HCT116 (cell line): Measurements from ENCODE around the gene ADM5. TPM values are rescaled to one million over a fixed set of nuclear protein-coding genes. Genes with fewer than 3 reads are reported as not detected.
A peak's percentile ranks its signal among the peaks of the same experiment; 100 is the strongest.

ENCODE experiments used
- ATAC-seq: fragments of 200-7000 bp; cut with Tn5 transposase; 2 replicates; pipeline ENCODE4 v1.9.1; 2020; ENCODE audit warnings: mild to moderate bottlenecking, moderate library complexity
- BruUV-seq: library from RNA; stranded (reverse); fragments of 400-500 nt; replicated peaks from 2 replicates; lab custom pipeline; 2021; lab: Mats Ljungman, UMichigan
- CTCF ChIA-PET: fragments of 300-600 bp; sonication (Branson Sonifier 250); formaldehyde crosslinking; loops from one replicate; lab custom pipeline; 2021; ENCODE audit warnings: antibody characterized with exemption; lab: Charles Lee
- POLR2A ChIA-PET: fragments of 300-600, 350-600 bp; sonication (Branson Sonifier 250); formaldehyde crosslinking; loops from one replicate; lab custom pipeline; 2021; ENCODE audit warnings: antibody characterized with exemption; lab: Charles Lee
- RAD21 ChIA-PET, 2 experiments: fragments of 300-600 bp; sonication (Branson Sonifier 250); formaldehyde crosslinking; loops; one replicate each; lab custom pipeline; 2023; ENCODE audit warnings: low total read pairs in 2 of 2; ENCODE audit not compliant: uncharacterized antibody in 2 of 2, unreplicated experiment in 2 of 2, low non-redundant PET in 1 of 2; lab: Charles Lee
- DNase-seq: peaks from one replicate; pipeline ENCODE4 v3.0.0-alpha.2; 2010; ENCODE audit warnings: low read depth, low spot score
- H2AFZ ChIP-seq: fragments of 200-600 bp; shearing (Covaris generic), sonication (generic); 2 replicates; pipeline ENCODE4 v1.6.1; 2017; ENCODE audit warnings: low read depth, mixed run types, mixed read lengths, antibody characterized with exemption, low read length; ENCODE audit not compliant: poor library complexity, severe bottlenecking
- H3K27ac ChIP-seq: 2 replicates; pipeline ENCODE4 v1.5.1; 2012; ENCODE audit warnings: low read depth, low read length
- H3K27me3 ChIP-seq: fragments of 200-600 bp; sonication (generic); 2 replicates; pipeline ENCODE4 v1.6.1; 2016; ENCODE audit warnings: mixed run types, low read length, mixed read lengths; ENCODE audit not compliant: insufficient read depth
- H3K36me3 ChIP-seq, 2 experiments: fragments of 200-500 bp in 1 of 2; fragments of 200-600 bp in 1 of 2; sonication (Bioruptor generic) in 1 of 2; sonication (generic) in 1 of 2; 2 replicates each; pipeline versions ENCODE4 v1.5.1 to v1.6.1; 2014 to 2016; ENCODE audit warnings: low read length in 2 of 2, inconsistent platforms in 1 of 2, mixed read lengths in 1 of 2, mixed run types in 1 of 2; ENCODE audit not compliant: insufficient read depth in 2 of 2, control insufficient read depth in 1 of 2
- H3K4me1 ChIP-seq, 2 experiments: fragments of 200-600 bp in 1 of 2; sonication (generic) in 1 of 2; 2 replicates each; pipeline versions ENCODE4 v1.5.1 to v1.6.1; 2012 to 2017; ENCODE audit warnings: low read length in 2 of 2, inconsistent platforms in 1 of 2, mild to moderate bottlenecking in 1 of 2, mixed read lengths in 1 of 2, mixed run types in 1 of 2, moderate library complexity in 1 of 2; ENCODE audit not compliant: insufficient read depth in 2 of 2, control insufficient read depth in 1 of 2
- H3K4me2 ChIP-seq: fragments of 200-600 bp; sonication (generic); 2 replicates; pipeline ENCODE4 v1.6.1; 2017; ENCODE audit warnings: mixed run types, low read length, mixed read lengths
- H3K4me3 ChIP-seq, 2 experiments: fragments of 200-600 bp in 1 of 2; sonication (generic) in 1 of 2; replicated peaks in 1 of 2; 2 replicates each; pipeline ENCODE4 v1.5.1; 2011 to 2016; ENCODE audit warnings: low read length in 2 of 2, control low read depth in 1 of 2, low read depth in 1 of 2, mild to moderate bottlenecking in 1 of 2, mixed read lengths in 1 of 2, mixed run types in 1 of 2
- H3K79me2 ChIP-seq: fragments of 200-600 bp; sonication (generic); 2 replicates; pipeline ENCODE4 v1.6.1; 2017; ENCODE audit warnings: mild to moderate bottlenecking, mixed run types, low read length, moderate library complexity, mixed read lengths; ENCODE audit not compliant: insufficient read depth
- H3K9ac ChIP-seq: fragments of 200-600 bp; sonication (generic); 2 replicates; pipeline ENCODE4 v1.6.1; 2016; ENCODE audit warnings: low read length, mixed read lengths
- H3K9me2 ChIP-seq: fragments of 200-600 bp; sonication (generic), shearing (Covaris generic); 2 replicates; pipeline ENCODE4 v1.6.1; 2017; ENCODE audit warnings: mixed run types, mild to moderate bottlenecking, moderate library complexity; ENCODE audit not compliant: insufficient read depth
- H3K9me3 ChIP-seq, 2 experiments: fragments of 200-500 bp in 1 of 2; fragments of 200-600 bp in 1 of 2; sonication (Bioruptor generic) in 1 of 2; sonication (generic) in 1 of 2; 2 replicates each; pipeline ENCODE4 v1.6.1; 2014 to 2017; ENCODE audit warnings: low read length in 2 of 2, mixed read lengths in 2 of 2, inconsistent platforms in 1 of 2, low read depth in 1 of 2, mild to moderate bottlenecking in 1 of 2, mixed run types in 1 of 2, moderate library complexity in 1 of 2; ENCODE audit not compliant: control insufficient read depth in 1 of 2, insufficient read depth in 1 of 2
- H4K20me1 ChIP-seq: fragments of 200-600 bp; sonication (generic), shearing (Covaris generic); 2 replicates; pipeline ENCODE4 v1.6.1; 2017; ENCODE audit warnings: mixed run types, mild to moderate bottlenecking, moderate library complexity; ENCODE audit not compliant: insufficient read depth
- EGR1 ChIP-seq: IDR thresholded peaks from 2 replicates; pipeline ENCODE4 v1.6.1; 2012; ENCODE audit warnings: low read depth
- EZH2phosphoT487 ChIP-seq: fragments of 200-600 bp; IDR thresholded peaks from 2 replicates; pipeline ENCODE4 v1.6.1; 2018; ENCODE audit warnings: antibody characterized with exemption, borderline replicate concordance
- POLR2AphosphoS5 ChIP-seq: IDR thresholded peaks from 2 replicates; pipeline ENCODE4 v1.6.1; 2011; ENCODE audit warnings: mild to moderate bottlenecking, low read depth, low read length, moderate library complexity
- SIN3A ChIP-seq: IDR thresholded peaks from 2 replicates; pipeline ENCODE4 v1.6.1; 2012; ENCODE audit warnings: low read depth
- SP1 ChIP-seq: IDR thresholded peaks from 2 replicates; pipeline ENCODE4 v1.6.1; 2012; ENCODE audit warnings: low read depth
- SRF ChIP-seq: IDR thresholded peaks from 2 replicates; pipeline ENCODE4 v1.6.1; 2012; ENCODE audit warnings: low read depth
- TCF7L2 ChIP-seq: IDR thresholded peaks from 2 replicates; pipeline ENCODE4 v1.7.0; 2011; ENCODE audit warnings: borderline replicate concordance, inconsistent platforms; ENCODE audit not compliant: insufficient read depth, insufficient read length; ENCODE audit errors: extremely low read depth
- ZFX ChIP-seq: fragments of 450-650 bp; IDR thresholded peaks from 2 replicates; pipeline ENCODE4 v1.6.1; 2017
- intact Hi-C: fragments of 100-400 bp; cut with micrococcal nuclease; formaldehyde crosslinking; loops from 2 replicates; pipeline ENCODE4 v1.10.0; 2022
- total RNA-seq: library from RNA; stranded (reverse); gene quantifications from one replicate; pipeline ENCODE4 v1.2.1, GENCODE V29; 2021; ENCODE audit not compliant: unreplicated experiment
- TF ChIP-seq, protein P1 (sequence below), 3 experiments: fragments of 200-600 bp in 1 of 3; sonication (generic) in 1 of 3; IDR thresholded peaks in 2 of 3; conservative IDR thresholded peaks in 1 of 3; 2 replicates each; pipeline ENCODE4 v1.5.1; 2012 to 2017; ENCODE audit warnings: low read depth in 2 of 3, low read length in 2 of 3, antibody characterized with exemption in 1 of 3, borderline replicate concordance in 1 of 3, control low read depth in 1 of 3, mild to moderate bottlenecking in 1 of 3, mixed read lengths in 1 of 3, mixed run types in 1 of 3, moderate library complexity in 1 of 3; ENCODE audit not compliant: insufficient read depth in 1 of 3
- TF ChIP-seq, protein P2 (sequence below): IDR thresholded peaks from 2 replicates; pipeline ENCODE4 v1.6.1; 2012
- TF ChIP-seq, protein P3 (sequence below): IDR thresholded peaks from 2 replicates; pipeline ENCODE4 v1.6.1; 2011; ENCODE audit warnings: mild to moderate bottlenecking, low read length, moderate library complexity; ENCODE audit not compliant: insufficient replicate concordance; ENCODE audit errors: extremely low read depth

ADM5 gene
- total RNA-seq, 1 experiment from 2014 or later, result 12.1 TPM

DNA sequence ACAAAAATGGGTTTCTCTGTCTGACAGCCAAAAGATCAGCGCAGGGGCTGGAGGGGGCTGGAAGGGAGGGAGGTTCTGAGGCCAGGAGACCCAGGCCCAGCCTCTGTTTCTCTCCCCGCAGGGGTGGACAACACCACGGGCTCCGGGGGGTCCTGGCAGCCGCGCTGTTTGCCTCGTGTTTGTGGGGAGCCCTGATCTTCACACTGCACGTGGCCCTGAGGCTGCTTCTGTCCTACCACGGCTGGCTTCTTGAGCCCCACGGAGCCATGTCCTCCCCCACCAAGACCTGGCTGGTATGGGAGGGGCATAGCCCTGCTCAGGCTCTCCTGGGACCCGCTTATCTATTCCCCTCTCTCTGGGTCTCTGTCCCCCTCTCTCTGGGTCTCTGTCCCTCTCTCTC, 11.2 kb downstream of the ADM5 start:
- no peaks in the 10 kb centered on the region for H4K20me1 ChIP-seq
- TF ChIP-seq SIN3A (no peak), SP1 (no peak), ZFX (no peak), EZH2phosphoT487 (no peak), POLR2AphosphoS5 (no peak), TCF7L2 (no peak), EGR1 (no peak), SRF (no peak)
- TF ChIP-seq, protein P1, sequence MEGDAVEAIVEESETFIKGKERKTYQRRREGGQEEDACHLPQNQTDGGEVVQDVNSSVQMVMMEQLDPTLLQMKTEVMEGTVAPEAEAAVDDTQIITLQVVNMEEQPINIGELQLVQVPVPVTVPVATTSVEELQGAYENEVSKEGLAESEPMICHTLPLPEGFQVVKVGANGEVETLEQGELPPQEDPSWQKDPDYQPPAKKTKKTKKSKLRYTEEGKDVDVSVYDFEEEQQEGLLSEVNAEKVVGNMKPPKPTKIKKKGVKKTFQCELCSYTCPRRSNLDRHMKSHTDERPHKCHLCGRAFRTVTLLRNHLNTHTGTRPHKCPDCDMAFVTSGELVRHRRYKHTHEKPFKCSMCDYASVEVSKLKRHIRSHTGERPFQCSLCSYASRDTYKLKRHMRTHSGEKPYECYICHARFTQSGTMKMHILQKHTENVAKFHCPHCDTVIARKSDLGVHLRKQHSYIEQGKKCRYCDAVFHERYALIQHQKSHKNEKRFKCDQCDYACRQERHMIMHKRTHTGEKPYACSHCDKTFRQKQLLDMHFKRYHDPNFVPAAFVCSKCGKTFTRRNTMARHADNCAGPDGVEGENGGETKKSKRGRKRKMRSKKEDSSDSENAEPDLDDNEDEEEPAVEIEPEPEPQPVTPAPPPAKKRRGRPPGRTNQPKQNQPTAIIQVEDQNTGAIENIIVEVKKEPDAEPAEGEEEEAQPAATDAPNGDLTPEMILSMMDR (IDR thresholded peaks at IDR 0.05 in 2 of 3, conservative IDR thresholded peaks at IDR 0.05 in 1 of 3; ENCODE audit: borderline replicate concordance in 1 of 3, insufficient read depth in 1 of 3, low read depth in 2 of 3, low read length in 2 of 3), result no peak
- TF ChIP-seq, protein P2, sequence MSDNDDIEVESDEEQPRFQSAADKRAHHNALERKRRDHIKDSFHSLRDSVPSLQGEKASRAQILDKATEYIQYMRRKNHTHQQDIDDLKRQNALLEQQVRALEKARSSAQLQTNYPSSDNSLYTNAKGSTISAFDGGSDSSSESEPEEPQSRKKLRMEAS, result no peak
- TF ChIP-seq, protein P3, sequence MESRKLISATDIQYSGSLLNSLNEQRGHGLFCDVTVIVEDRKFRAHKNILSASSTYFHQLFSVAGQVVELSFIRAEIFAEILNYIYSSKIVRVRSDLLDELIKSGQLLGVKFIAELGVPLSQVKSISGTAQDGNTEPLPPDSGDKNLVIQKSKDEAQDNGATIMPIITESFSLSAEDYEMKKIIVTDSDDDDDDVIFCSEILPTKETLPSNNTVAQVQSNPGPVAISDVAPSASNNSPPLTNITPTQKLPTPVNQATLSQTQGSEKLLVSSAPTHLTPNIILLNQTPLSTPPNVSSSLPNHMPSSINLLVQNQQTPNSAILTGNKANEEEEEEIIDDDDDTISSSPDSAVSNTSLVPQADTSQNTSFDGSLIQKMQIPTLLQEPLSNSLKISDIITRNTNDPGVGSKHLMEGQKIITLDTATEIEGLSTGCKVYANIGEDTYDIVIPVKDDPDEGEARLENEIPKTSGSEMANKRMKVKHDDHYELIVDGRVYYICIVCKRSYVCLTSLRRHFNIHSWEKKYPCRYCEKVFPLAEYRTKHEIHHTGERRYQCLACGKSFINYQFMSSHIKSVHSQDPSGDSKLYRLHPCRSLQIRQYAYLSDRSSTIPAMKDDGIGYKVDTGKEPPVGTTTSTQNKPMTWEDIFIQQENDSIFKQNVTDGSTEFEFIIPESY, result no peak
- H3K9me3 ChIP-seq, result no peaks in the 10 kb centered on the region
- intact Hi-C loops, result no loop called here
- BruUV-seq, result no TSS peak
- H3K4me1 ChIP-seq, result peaks cover 4 to 14% of the 10 kb centered on the region in 2 experiments; a peak in 3 of 4 replicates
- ChIA-PET CTCF (no interaction called here), RAD21 (no interaction called here), POLR2A (interaction anchor here (1.2 kb wide), 1 partner anchor 17 kb away, joined by 5 read pairs; no protein-coding TSS in a partner anchor)
- H3K27ac ChIP-seq, result no peak overlapping the region
- H3K4me2 ChIP-seq, result no peak overlapping the region
- DNase-seq (no peak), ATAC-seq (peak; percentile 45)
- H3K36me3 ChIP-seq, result no peaks in the 10 kb centered on the region
- no peak overlapping the region for H3K9ac ChIP-seq
- H3K79me2 ChIP-seq, result no peaks in the 10 kb centered on the region
- no peaks in the 10 kb centered on the region for H3K9me2 ChIP-seq
- no peaks in the 10 kb centered on the region for H3K27me3 ChIP-seq
- no peak overlapping the region for H3K4me3 ChIP-seq
- no peak overlapping the region for H2AFZ ChIP-seq
